ENCODE results near the gene AMPH. TPM values are rescaled to one million over a fixed set of nuclear protein-coding genes. Genes with fewer than 3 reads are reported as not detected.

AMPH gene
- total and polyA plus RNA-seq, 11 donors = 0.46 to 5.3 (median 3.1) TPM

DNA sequence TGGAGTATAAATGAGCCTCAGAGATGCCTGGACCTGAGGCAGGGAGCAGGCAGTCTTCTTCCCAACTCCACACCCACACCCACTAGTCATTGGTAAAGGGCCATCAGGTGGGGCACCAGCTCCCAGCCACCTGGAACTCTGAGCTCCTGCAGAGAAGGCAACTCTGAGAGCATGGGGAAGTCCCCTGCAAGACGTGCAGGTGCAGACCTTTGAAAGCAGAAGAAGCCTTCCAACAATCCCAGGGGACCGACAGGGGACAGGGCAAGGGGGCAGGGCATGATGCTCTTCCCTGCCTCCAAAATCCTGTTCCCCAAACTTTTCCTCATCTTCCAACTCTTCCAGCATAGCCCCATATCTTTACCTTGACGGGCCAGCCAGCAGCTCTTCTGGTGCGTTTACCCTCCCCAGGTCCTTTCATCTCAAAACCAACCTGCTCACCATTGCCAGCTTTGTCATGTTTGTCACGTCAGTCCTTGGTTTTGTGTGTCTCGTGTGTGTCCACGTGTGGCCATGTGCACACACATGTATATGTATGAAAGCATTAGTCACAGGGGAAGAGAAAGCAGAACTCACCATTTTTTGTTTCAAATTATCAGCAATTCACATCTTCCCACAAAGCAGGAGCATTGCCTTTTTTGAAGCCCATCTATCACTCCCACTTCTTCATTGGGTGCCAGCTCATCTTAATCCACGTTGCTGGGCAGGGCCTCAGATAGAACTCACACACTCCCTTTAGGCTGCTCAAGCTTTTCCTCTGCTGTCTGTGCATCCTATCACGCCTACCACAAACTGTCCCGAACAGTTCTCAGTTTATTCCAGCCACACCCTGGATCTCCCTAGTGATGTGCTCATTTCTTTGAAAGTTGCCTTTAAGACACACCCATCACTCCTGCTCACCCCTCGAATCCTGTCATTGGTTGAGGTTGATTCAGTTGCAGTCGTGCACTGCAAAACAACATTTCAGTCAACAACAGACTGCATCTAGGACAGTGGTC lies 41.0 kb upstream of the AMPH start:
- intact Hi-C loops (cut with DNase I) = no loop called here
- peaks cover 0 to 34% (median 0%) of the 10 kb centered on the region in 12 donors for H3K4me1 ChIP-seq
- DNase-seq (no peak), ATAC-seq (no peak)
- no peak overlapping the region for H3K4me3 ChIP-seq
- no peaks in the 10 kb centered on the region for H3K9me3 ChIP-seq
- TF ChIP-seq POLR2A (IDR thresholded peaks at IDR 0.05) = no peak
- TF ChIP-seq, protein P1, sequence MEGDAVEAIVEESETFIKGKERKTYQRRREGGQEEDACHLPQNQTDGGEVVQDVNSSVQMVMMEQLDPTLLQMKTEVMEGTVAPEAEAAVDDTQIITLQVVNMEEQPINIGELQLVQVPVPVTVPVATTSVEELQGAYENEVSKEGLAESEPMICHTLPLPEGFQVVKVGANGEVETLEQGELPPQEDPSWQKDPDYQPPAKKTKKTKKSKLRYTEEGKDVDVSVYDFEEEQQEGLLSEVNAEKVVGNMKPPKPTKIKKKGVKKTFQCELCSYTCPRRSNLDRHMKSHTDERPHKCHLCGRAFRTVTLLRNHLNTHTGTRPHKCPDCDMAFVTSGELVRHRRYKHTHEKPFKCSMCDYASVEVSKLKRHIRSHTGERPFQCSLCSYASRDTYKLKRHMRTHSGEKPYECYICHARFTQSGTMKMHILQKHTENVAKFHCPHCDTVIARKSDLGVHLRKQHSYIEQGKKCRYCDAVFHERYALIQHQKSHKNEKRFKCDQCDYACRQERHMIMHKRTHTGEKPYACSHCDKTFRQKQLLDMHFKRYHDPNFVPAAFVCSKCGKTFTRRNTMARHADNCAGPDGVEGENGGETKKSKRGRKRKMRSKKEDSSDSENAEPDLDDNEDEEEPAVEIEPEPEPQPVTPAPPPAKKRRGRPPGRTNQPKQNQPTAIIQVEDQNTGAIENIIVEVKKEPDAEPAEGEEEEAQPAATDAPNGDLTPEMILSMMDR (IDR thresholded peaks at IDR 0.05) = no peak
- H3K27me3 ChIP-seq = no peaks in the 10 kb centered on the region
- H3K36me3 ChIP-seq = no peaks in the 10 kb centered on the region
- 72 to 80% (median 77%) methylated on average over 12 of the region's 12 CpGs for WGBS, 4 donors
- H3K27ac ChIP-seq = no peak overlapping the region

DNA sequence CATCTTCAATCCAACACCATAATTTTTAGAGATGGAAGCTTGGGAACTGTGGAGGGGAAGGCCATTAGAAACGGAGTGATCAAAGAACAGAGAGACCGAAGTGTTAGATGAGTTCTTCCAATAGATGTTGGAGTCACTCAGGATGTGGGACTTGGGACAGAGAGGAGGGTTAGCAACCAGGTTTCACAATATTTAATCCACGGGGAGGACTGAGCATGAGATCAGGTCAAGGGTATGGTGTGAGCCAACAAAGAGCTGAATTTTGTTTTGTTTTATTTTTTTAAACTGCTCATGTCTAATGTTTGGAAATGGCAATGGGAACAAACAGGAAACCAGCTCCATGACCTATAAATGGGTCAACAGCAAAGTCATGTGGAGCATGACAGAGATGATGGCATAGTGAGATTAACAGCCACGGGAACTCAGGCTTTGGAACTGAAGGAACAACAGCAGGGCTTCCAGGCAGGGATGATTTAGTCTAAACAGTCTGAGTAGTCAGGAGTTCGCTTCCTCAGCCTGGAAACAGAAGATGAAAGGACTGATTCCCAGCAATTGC lies 38.9 kb upstream of the AMPH start:
- peak overlapping the region in 1 of 12 donors; percentile 21 for H3K27ac ChIP-seq
- no peaks in the 10 kb centered on the region for H3K36me3 ChIP-seq

GRCh38 chr7:38664972-38665371 lies 33.8 kb upstream of the AMPH start:
- Histone ChIP-seq H3K4me1 (no peaks in the 10 kb centered on the region), H3K27me3 (no peaks in the 10 kb centered on the region), H3K36me3 (no peaks in the 10 kb centered on the region), H3K27ac (no peak overlapping the region), H3K9me3 (peaks cover 0 to 7% (median 0%) of the 10 kb centered on the region in 12 donors), H3K4me3 (no peak overlapping the region)
- ATAC-seq (no peak), DNase-seq (no peak)
- intact Hi-C loops (cut with DNase I) = loop anchor here in 8 of 10 donors (5.0 to 10.0 kb wide), 3 partner anchors 210 to 268 kb away; no protein-coding TSS in a partner anchor
- WGBS, 4 donors = 92 to 94% (median 93%) methylated on average over 7 of the region's 7 CpGs
- TF ChIP-seq POLR2A (IDR thresholded peaks at IDR 0.05) = no peak
- TF ChIP-seq, protein P1 (IDR thresholded peaks at IDR 0.05) = no peak

More for the DNA sequence above, 38.9 kb upstream of the AMPH start:
- TF ChIP-seq POLR2A (IDR thresholded peaks at IDR 0.05) = no peak
- TF ChIP-seq, protein P1 (IDR thresholded peaks at IDR 0.05) = no peak
- DNase-seq = no peak
- H3K27me3 ChIP-seq = no peaks in the 10 kb centered on the region
- ATAC-seq = peak in 1 of 4 donors; percentile 79
- H3K4me3 ChIP-seq = no peak overlapping the region
- H3K9me3 ChIP-seq = no peaks in the 10 kb centered on the region
- WGBS, 4 donors = 66 to 73% (median 70%) methylated on average over 5 of the region's 5 CpGs
- H3K4me1 ChIP-seq = peaks cover 0 to 25% (median 0%) of the 10 kb centered on the region in 12 donors
- intact Hi-C loops (cut with DNase I) = loop anchor here in 2 of 10 donors (10.0 kb wide), 1 partner anchor 215 kb away; no protein-coding TSS in a partner anchor
